OCI-M2 (cell line): ENCODE measurements around the gene ACACB.
"Not testable (repeated sequence)": the region's sequence is repeated elsewhere in the genome, so short reads cannot be mapped to it uniquely, and the experiment has no call there.

Experiments used
- DNase-seq: peaks from one replicate; lab custom pipeline; 2025; ENCODE audit not compliant: unreplicated experiment; lab: John Stamatoyannopoulos, UW

Gene ACACB

GRCh38 chr12:109139360-109139759, 23.0 kb downstream of the ACACB start:
- DNase-seq: no peak

GRCh38 chr12:109139791-109140190, 23.4 kb downstream of the ACACB start:
- no peak for DNase-seq

- no peak for DNase-seq
Observed at GRCh38 chr12:109140560-109140959, 24.2 kb downstream of the ACACB start.

- no peak for DNase-seq
Observed at GRCh38 chr12:109144224-109144623, 27.8 kb downstream of the ACACB start.

GRCh38 chr12:109147126-109147525, 30.7 kb downstream of the ACACB start:
- not testable (repeated sequence) for DNase-seq

- DNase-seq: no peak
Observed at GRCh38 chr12:109147954-109148353, 31.6 kb downstream of the ACACB start.

GRCh38 chr12:109150124-109150640, 33.8 kb downstream of the ACACB start:
- DNase-seq: no peak

GRCh38 chr12:109151457-109151856, 35.1 kb downstream of the ACACB start:
- no peak for DNase-seq

GRCh38 chr12:109153821-109154441, 37.5 kb downstream of the ACACB start:
- no peak for DNase-seq

- no peak for DNase-seq
Observed at GRCh38 chr12:109154451-109155438, 38.4 kb downstream of the ACACB start.

- no peak for DNase-seq
Observed at GRCh38 chr12:109156036-109156435, 39.6 kb downstream of the ACACB start.

- DNase-seq: no peak
Observed at GRCh38 chr12:109156586-109156985, 40.2 kb downstream of the ACACB start.

- no peak for DNase-seq
Observed at GRCh38 chr12:109157986-109158385, 41.6 kb downstream of the ACACB start.

GRCh38 chr12:109160433-109160832, 44.0 kb downstream of the ACACB start:
- no peak for DNase-seq

- DNase-seq: no peak
Observed at GRCh38 chr12:109160873-109161272, 44.5 kb downstream of the ACACB start.

GRCh38 chr12:109162551-109162950, 46.2 kb downstream of the ACACB start:
- DNase-seq: no peak

GRCh38 chr12:109163167-109163566, 46.8 kb downstream of the ACACB start:
- no peak for DNase-seq

- no peak for DNase-seq
Observed at GRCh38 chr12:109165599-109165998, 49.2 kb downstream of the ACACB start.

- no peak for DNase-seq
Observed at GRCh38 chr12:109166371-109166770, 50.0 kb downstream of the ACACB start.

- no peak for DNase-seq
Observed at GRCh38 chr12:109167781-109168180, 51.4 kb downstream of the ACACB start.

GRCh38 chr12:109169262-109169661, 52.9 kb downstream of the ACACB start:
- no peak for DNase-seq

GRCh38 chr12:109169686-109170085, 53.3 kb downstream of the ACACB start:
- no peak for DNase-seq
